K562 (cell line): ENCODE measurements around the gene CNFN. TPM values are rescaled to one million over a fixed set of nuclear protein-coding genes. Genes with fewer than 3 reads are reported as not detected.

Experiments
- ATAC-seq: fragments of 200-7000 bp; cut with Tn5 transposase; 3 replicates; pipeline ENCODE4 v1.9.1; 2020; ENCODE audit warnings: moderate library complexity
- Bru-seq: library from RNA; stranded (reverse); fragments of 400-500 nt; gene quantifications from one replicate; lab custom pipeline; 2021; lab: Mats Ljungman, UMichigan
- BruChase-seq, 2 experiments: library from RNA; stranded (reverse); fragments of 400-500 nt; gene quantifications; one replicate each; lab custom pipeline; 2021; lab: Mats Ljungman, UMichigan
- BruUV-seq: library from RNA; stranded (reverse); fragments of 400-500 nt; replicated peaks from 2 replicates; lab custom pipeline; 2021; lab: Mats Ljungman, UMichigan
- CTCF ChIA-PET: fragments of 300-600 bp; formaldehyde crosslinking; extraction: SDS; loops from one replicate; lab custom pipeline; 2021; ENCODE audit warnings: low intra/inter-chr PET ratio; lab: Yijun Ruan, JAX
- POLR2A ChIA-PET: fragments of 300-600, 350-650 bp; sonication (Branson Sonifier 250); formaldehyde crosslinking; extraction: SDS; loops from one replicate; lab custom pipeline; 2021; ENCODE audit warnings: antibody characterized with exemption, inconsistent platforms; lab: Yijun Ruan, JAX
- DNase-seq, 4 experiments: peaks; one replicate each; pipeline versions ENCODE4 v3.0.0 to v3.0.0-alpha.2; 2011 to 2018; ENCODE audit warnings: low spot score in 3 of 4, mixed read lengths in 3 of 4; ENCODE audit errors: extremely low read depth in 1 of 4
- FAIRE-seq: peaks from 2 replicates; lab custom pipeline; 2011; peaks lifted over from hg19 to GRCh38; lab: Jason Lieb, UNC
- H2AFZ ChIP-seq: 2 replicates; pipeline ENCODE4 v1.6.0; 2011; ENCODE audit warnings: low read depth, low read length, control low read depth, inconsistent platforms
- H3K27ac ChIP-seq: fragments of 200-600 bp; 3 replicates; pipeline ENCODE4 v1.8.0; 2011; ENCODE audit warnings: low read depth, mild to moderate bottlenecking, control low read depth, inconsistent platforms, low read length, moderate library complexity, mixed read lengths; ENCODE audit errors: extremely low read depth
- H3K27me3 ChIP-seq, 2 experiments: fragments of 300-600 bp in 1 of 2; 2 replicates in 1 of 2; 3 replicates in 1 of 2; pipeline versions ENCODE4 v1.6.0 to v1.8.0; 2011; ENCODE audit warnings: inconsistent platforms in 2 of 2, low read length in 2 of 2, mild to moderate bottlenecking in 1 of 2, mixed read lengths in 1 of 2, moderate library complexity in 1 of 2; ENCODE audit not compliant: control insufficient read depth in 2 of 2, insufficient read depth in 2 of 2
- H3K36me3 ChIP-seq: fragments of 300-600 bp; 3 replicates; pipeline ENCODE4 v1.8.0; 2011; ENCODE audit warnings: mild to moderate bottlenecking, low read length, inconsistent platforms; ENCODE audit not compliant: control insufficient read depth, insufficient read depth
- H3K4me1 ChIP-seq, 2 experiments: fragments of 200-600 bp in 1 of 2; replicated peaks in 1 of 2; 2 replicates in 1 of 2; 3 replicates in 1 of 2; pipeline versions ENCODE4 v1.5.1 to v1.8.0; 2011; ENCODE audit warnings: inconsistent platforms in 2 of 2, low read length in 2 of 2, mild to moderate bottlenecking in 1 of 2, mixed read lengths in 1 of 2, moderate library complexity in 1 of 2; ENCODE audit not compliant: control insufficient read depth in 2 of 2, insufficient read depth in 2 of 2
- H3K4me2 ChIP-seq: 2 replicates; pipeline ENCODE4 v1.6.1; 2011; ENCODE audit warnings: low read length, control low read depth, inconsistent platforms, mixed read lengths; ENCODE audit not compliant: insufficient read depth
- H3K4me3 ChIP-seq: fragments of 200-600 bp; sonication (generic), shearing (Covaris generic); 2 replicates; pipeline ENCODE4 v1.5.1; 2016; ENCODE audit warnings: control low read depth, inconsistent platforms
- H3K79me2 ChIP-seq: fragments of 200-600 bp; 3 replicates; pipeline ENCODE4 v1.8.0; 2011; ENCODE audit warnings: low read length, inconsistent platforms; ENCODE audit not compliant: control insufficient read depth, insufficient read depth
- H3K9ac ChIP-seq, 2 experiments: 2 replicates each; pipeline versions ENCODE4 v1.6.0 to v1.6.1; 2011; ENCODE audit warnings: low read depth in 2 of 2, low read length in 2 of 2, control low read depth in 1 of 2, inconsistent platforms in 1 of 2, mild to moderate bottlenecking in 1 of 2, mixed read lengths in 1 of 2; ENCODE audit not compliant: insufficient read depth in 1 of 2
- H3K9me1 ChIP-seq: one replicate; pipeline ENCODE4 v1.6.0; 2011; ENCODE audit warnings: inconsistent platforms, mild to moderate bottlenecking, low read length, moderate library complexity; ENCODE audit not compliant: control insufficient read depth, insufficient read depth
- H3K9me3 ChIP-seq: replicated peaks from 2 replicates; pipeline ENCODE4 v1.5.1; 2011; ENCODE audit warnings: low read depth, low read length, inconsistent platforms; ENCODE audit not compliant: control insufficient read depth, insufficient read depth
- H4K20me1 ChIP-seq: replicated peaks from 2 replicates; pipeline ENCODE4 v1.6.1; 2011; ENCODE audit warnings: low read length, inconsistent platforms, mixed read lengths; ENCODE audit not compliant: control insufficient read depth, insufficient read depth
- IFI16 ChIP-seq: fragments of 250-450 bp; sonication (Bioruptor Pico); IDR thresholded peaks from 2 replicates; pipeline ENCODE4 v2.1.2; 2022; ENCODE audit warnings: mild to moderate bottlenecking, inconsistent platforms
- PHF21A ChIP-seq: fragments of 450-650 bp; IDR thresholded peaks from 2 replicates; pipeline ENCODE4 v1.6.1; 2017; ENCODE audit warnings: low read depth, borderline replicate concordance
- SMARCC2 ChIP-seq: fragments of 450-650 bp; IDR thresholded peaks from 2 replicates; pipeline ENCODE4 v1.6.1; 2017; ENCODE audit warnings: antibody characterized with exemption, moderate library complexity, mild to moderate bottlenecking, low read depth
- SP1 ChIP-seq: sonication (generic); formaldehyde crosslinking; IDR thresholded peaks from 2 replicates; pipeline ENCODE4 v1.8.1; 2022; ENCODE audit warnings: mild to moderate bottlenecking, missing genetic modification reagents
- TCF7 ChIP-seq: sonication (generic); IDR thresholded peaks from 2 replicates; pipeline ENCODE4 v1.6.1; 2016; ENCODE audit warnings: antibody characterized with exemption, borderline replicate concordance
- ZNF212 ChIP-seq: fragments of 450-650 bp; formaldehyde crosslinking; IDR thresholded peaks from 2 replicates; pipeline ENCODE4 v1.4.0; 2020; ENCODE audit warnings: mild to moderate bottlenecking
- WGBS: fragments of 100-300 bp; shearing (Covaris generic); methylation state at CpG from one replicate; pipeline ENCODE4 v1.1.6; 2016; ENCODE audit warnings: low coverage, mixed read lengths; ENCODE audit not compliant: insufficient coverage; ENCODE audit errors: missing lambda C conversion rate; 5-methylcytosine and 5-hydroxymethylcytosine counted together
- in situ Hi-C: fragments of 300-500 bp; cut with MboI; formaldehyde crosslinking; loops from 4 replicates; pipeline ENCODE4 v1.15.0; 2018; ENCODE audit warnings: inconsistent platforms, mixed read lengths
- intact Hi-C: fragments of 100-400 bp; cut with micrococcal nuclease; formaldehyde crosslinking; loops from 2 replicates; pipeline ENCODE4 v1.14.2; 2022
- long read RNA-seq, 3 experiments: library from polyadenylated mRNA in 2 of 3; library from RNA in 1 of 3; unstranded in 2 of 3; stranded (forward) in 1 of 3; transcript quantifications; one replicate each; pipeline ENCODE4 v2.0.0, GENCODE V29; 2019 to 2022
- polyA minus RNA-seq, 3 experiments: library from RNA; depleted of rRNA, polyadenylated mRNA; stranded (reverse); fragments of >200 nt; gene quantifications; 2 replicates each; pipeline ENCODE4 v1.2.3, GENCODE V29; 2011
- polyA plus RNA-seq, 8 experiments: library from polyadenylated mRNA; depleted of rRNA in 4 of 8; stranded (reverse) in 5 of 8; unstranded in 3 of 8; fragments of >200 nt; fragmentation: Nextera tagmentation in 2 of 8; fragmentation: Illumina TruSeq in 1 of 8; extraction: Ambion mirVana in 2 of 8; extraction: Trizol in 1 of 8; gene quantifications; 2 replicates each; pipeline versions ENCODE4 v1.2.1 to v1.2.3, GENCODE V29; 2011 to 2014; ENCODE audit warnings: inconsistent platforms in 1 of 8, missing spikeins in 1 of 8
- total RNA-seq, 7 experiments: library from RNA; depleted of rRNA in 6 of 7; stranded (reverse); fragments of >200 nt in 6 of 7; fragmentation: Illumina TruSeq in 2 of 7; extraction: Trizol in 2 of 7; gene quantifications; 2 replicates each; pipeline versions ENCODE4 v1.2.1 to v1.2.3, GENCODE V29; 2011 to 2021; ENCODE audit warnings: low replicate concordance in 1 of 7

CNFN gene, protein sequence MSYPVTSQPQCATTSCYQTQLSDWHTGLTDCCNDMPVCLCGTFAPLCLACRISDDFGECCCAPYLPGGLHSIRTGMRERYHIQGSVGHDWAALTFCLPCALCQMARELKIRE
- total RNA-seq (2011; cell fraction: chromatin; rRNA removed; ENCODE audit: low replicate concordance), result not detected in 2 replicates
- not detected in 2 replicates for total RNA-seq (2011; cell fraction: nucleolus; rRNA removed)
- not detected in 2 replicates for total RNA-seq (2011; cell fraction: nucleoplasm; rRNA removed)
- total RNA-seq (2014; rRNA removed) (0.94 TPM in 1 of 2 replicates, not detected in the other), total RNA-seq (2014; rRNA removed; fragmentation: Illumina TruSeq; extraction: Trizol) (not detected in 2 replicates), total RNA-seq (2015; rRNA removed; fragmentation: Illumina TruSeq; extraction: Trizol) (not detected in 2 replicates), total RNA-seq (2021) (0.35 TPM in 1 of 2 replicates, not detected in the other), polyA plus RNA-seq (2011; rRNA removed) (0.18 TPM in 1 of 2 replicates, not detected in the other), polyA plus RNA-seq (2014; fragmentation: Illumina TruSeq; extraction: Trizol) (0.47 TPM in 1 of 2 replicates, not detected in the other), polyA plus RNA-seq (2014; fragmentation: Nextera tagmentation; extraction: Ambion mirVana) (under 1 TPM in 1 of 2 experiments, not detected in 1; 0.18 TPM), polyA plus RNA-seq (2014; rRNA removed) (0.52 and 1.8 TPM in 2 replicates), polyA minus RNA-seq (2011; rRNA and poly(A)+ RNA removed) (not detected in 2 replicates), Bru-seq, nascent RNA (not detected), BruChase-seq, experiment 1, labeled RNA remaining after a 2-hour chase (percentile 16 among the genes with signal in this experiment), BruChase-seq, experiment 2, labeled RNA remaining after a 6-hour chase (not detected)
- polyA plus RNA-seq (2011; cell fraction: cytosol; rRNA removed), result 0.22 and 1.2 TPM in 2 replicates
- 0.33 TPM in 1 of 2 replicates, not detected in the other for polyA plus RNA-seq (2011; cell fraction: nucleus; rRNA removed)
- 0.66 and 0.79 TPM in 2 replicates for polyA plus RNA-seq (2012)
- polyA minus RNA-seq (2011; cell fraction: cytosol; rRNA and poly(A)+ RNA removed), result not detected in 2 replicates
- not detected in 2 replicates for polyA minus RNA-seq (2011; cell fraction: nucleus; rRNA and poly(A)+ RNA removed)
- long read RNA-seq, experiment 1, result 0 reads
- long read RNA-seq, experiment 2, partial matches to known transcripts, result 1 of 1 reads
- long read RNA-seq, experiment 2, other reads (novel, unspliced or antisense), result 0 of 1 reads
- long read RNA-seq, experiment 3, result 0 reads

DNA sequence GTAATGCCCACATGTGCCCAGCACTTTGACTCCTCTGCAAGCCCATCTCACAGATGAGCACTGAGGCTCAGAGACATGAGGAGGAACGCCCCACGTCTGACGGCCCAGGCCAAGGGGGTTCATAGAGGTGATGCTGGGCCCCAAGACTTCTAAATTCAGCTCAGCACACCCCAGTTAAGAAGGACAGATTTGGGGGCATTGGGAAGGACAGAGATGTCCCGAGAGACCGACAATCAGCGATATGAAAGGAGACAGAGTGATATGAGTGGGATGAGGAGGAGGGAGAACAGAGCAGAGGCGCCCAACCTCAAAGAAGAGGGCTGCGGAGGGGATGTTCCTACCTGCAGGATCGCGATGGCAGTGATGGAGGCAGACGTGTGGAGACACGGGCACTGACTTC lies at the start of gene CNFN:
Gene CNFN, minus strand, starts transcription at position 399 of the 400 bp plus-strand sequence. CDS start 1,260 bp downstream, outside the sequence.
- intact Hi-C loops, result no loop called here
- Histone ChIP-seq H3K4me3 (no peak within 1 kb of the TSS), H4K20me1 (no peaks in the 10 kb centered on the region), H3K9me3 (no peaks in the 10 kb centered on the region), H3K4me1 (peaks cover 0 to 17% of the 10 kb centered on the region in 2 experiments; a peak in 2 of 5 replicates), H2AFZ (no peak within 1 kb of the TSS), H3K27me3 (peaks cover 25 to 29% of the 10 kb centered on the region in 2 experiments), H3K79me2 (no peaks in the 10 kb centered on the region), H3K36me3 (no peaks in the 10 kb centered on the region), H3K4me2 (no peak within 1 kb of the TSS), H3K9ac (no peak within 1 kb of the TSS), H3K9me1 (no peaks in the 10 kb centered on the region), H3K27ac (no peak within 1 kb of the TSS)
- TF ChIP-seq SP1 (CRISPR knock-in tag) (no peak), SMARCC2 (no peak), PHF21A (no peak), ZNF212 (CRISPR knock-in tag) (no peak), IFI16 (no peak), TCF7 (no peak)
- DNase-seq, result no peak
- in situ Hi-C loops, result no loop called here
- WGBS, result 11% methylated on average over 11 of the region's 12 CpGs
- no TSS peak for BruUV-seq
- CTCF ChIA-PET, result interaction anchor here (1.0 kb wide), 1 partner anchor 281 kb away, joined by 3 read pairs; no protein-coding TSS in a partner anchor
- POLR2A ChIA-PET, result no interaction called here
- ATAC-seq, result no peak
- FAIRE-seq, result no peak
